GM23338 (cell line): ENCODE results near the gene RAB36. TPM values are rescaled to one million over a fixed set of nuclear protein-coding genes. Genes with fewer than 3 reads are reported as not detected.

Experiments
- ATAC-seq: fragments of 200-7000 bp; cut with Tn5 transposase; 3 replicates; pipeline ENCODE4 v1.9.1; 2020
- DNase-seq: peaks from one replicate; pipeline ENCODE4 v3.0.0-alpha.2; 2015; ENCODE audit warnings: low spot score
- H2AFZ ChIP-seq: fragments of 200-600 bp; sonication (generic); 2 replicates; pipeline ENCODE4 v1.8.0; 2016; ENCODE audit warnings: antibody characterized with exemption, mild to moderate bottlenecking, moderate library complexity
- H3F3A ChIP-seq: fragments of 200-600 bp; sonication (generic); replicated peaks from 2 replicates; pipeline ENCODE4 v1.8.0; 2017; ENCODE audit warnings: antibody characterized with exemption, mixed run types, low read depth
- H3K27ac ChIP-seq: fragments of 200-600 bp; sonication (generic); 2 replicates; pipeline ENCODE4 v1.6.1; 2016; ENCODE audit warnings: low read depth
- H3K27me3 ChIP-seq: fragments of 200-600 bp; sonication (generic); 2 replicates; pipeline ENCODE4 v1.8.0; 2016; ENCODE audit warnings: mild to moderate bottlenecking, mixed run types, moderate library complexity; ENCODE audit not compliant: insufficient read depth
- H3K36me3 ChIP-seq: fragments of 200-600 bp; sonication (generic); 2 replicates; pipeline ENCODE4 v1.8.0; 2016; ENCODE audit warnings: mild to moderate bottlenecking; ENCODE audit not compliant: insufficient read depth
- H3K4me1 ChIP-seq: fragments of 200-600 bp; sonication (generic); 2 replicates; pipeline ENCODE4 v1.8.0; 2016; ENCODE audit warnings: mild to moderate bottlenecking, moderate library complexity; ENCODE audit not compliant: insufficient read depth
- H3K4me2 ChIP-seq: fragments of 200-600 bp; sonication (generic); 2 replicates; pipeline ENCODE4 v1.7.1; 2017; ENCODE audit warnings: mixed run types
- H3K4me3 ChIP-seq: fragments of 200-600 bp; sonication (generic); 2 replicates; pipeline ENCODE4 v1.6.1; 2016; ENCODE audit warnings: mixed run types
- H3K79me2 ChIP-seq: fragments of 200-600 bp; sonication (generic); replicated peaks from 2 replicates; pipeline ENCODE4 v1.8.0; 2017; ENCODE audit warnings: mild to moderate bottlenecking; ENCODE audit not compliant: insufficient read depth
- H3K9me2 ChIP-seq: fragments of 200-600 bp; sonication (generic); 2 replicates; pipeline ENCODE4 v1.8.0; 2017; ENCODE audit not compliant: insufficient read depth
- H4K20me1 ChIP-seq: fragments of 200-600 bp; sonication (generic); replicated peaks from 2 replicates; pipeline ENCODE4 v1.8.0; 2017; ENCODE audit warnings: mild to moderate bottlenecking; ENCODE audit not compliant: insufficient read depth
- H3K27ac Mint-ChIP-seq: 2 replicates; pipeline ENCODE4 v1.8.0; 2020; ENCODE audit warnings: inconsistent platforms, mild to moderate bottlenecking, moderate library complexity, mixed read lengths
- H3K27me3 Mint-ChIP-seq: 3 replicates; pipeline ENCODE4 v1.8.0; 2022; ENCODE audit warnings: low read depth, mild to moderate bottlenecking, moderate library complexity, mixed read lengths, inconsistent platforms; ENCODE audit not compliant: insufficient read depth, poor library complexity
- H3K36me3 Mint-ChIP-seq: 3 replicates; pipeline ENCODE4 v1.8.0; 2021; ENCODE audit warnings: low read depth, mild to moderate bottlenecking, inconsistent platforms, moderate library complexity, mixed read lengths
- H3K4me1 Mint-ChIP-seq: 3 replicates; pipeline ENCODE4 v1.8.0; 2020; ENCODE audit warnings: mild to moderate bottlenecking, inconsistent platforms, mixed read lengths
- H3K4me3 Mint-ChIP-seq: 3 replicates; pipeline ENCODE4 v1.8.0; 2021; ENCODE audit warnings: moderate library complexity, mild to moderate bottlenecking, inconsistent platforms, mixed read lengths
- H3K9me3 Mint-ChIP-seq: 3 replicates; pipeline ENCODE4 v1.8.0; 2020; ENCODE audit warnings: moderate library complexity, mild to moderate bottlenecking, inconsistent platforms, mixed read lengths
- CREB1 ChIP-seq: fragments of 250-450 bp; sonication (Bioruptor Pico); IDR thresholded peaks from 2 replicates; pipeline ENCODE4 v1.5.0; 2020; ENCODE audit warnings: low read depth, mild to moderate bottlenecking, moderate library complexity
- EZH2 ChIP-seq: fragments of 200-600 bp; sonication (generic); IDR thresholded peaks from one replicate; pipeline ENCODE4 v1.8.0; 2017; ENCODE audit warnings: antibody characterized with exemption, mild to moderate bottlenecking, low read depth; ENCODE audit not compliant: unreplicated experiment
- EZH2phosphoT487 ChIP-seq: fragments of 200-600 bp; sonication (generic); IDR thresholded peaks from one replicate; pipeline ENCODE4 v1.8.1; 2018; ENCODE audit warnings: antibody characterized with exemption; ENCODE audit not compliant: unreplicated experiment
- NANOG ChIP-seq: IDR thresholded peaks from 2 replicates; pipeline ENCODE4 v1.6.1; 2016; ENCODE audit warnings: antibody characterized with exemption, borderline replicate concordance
- POLR2AphosphoS5 ChIP-seq: IDR thresholded peaks from 2 replicates; pipeline ENCODE4 v1.6.1; 2016; ENCODE audit warnings: antibody characterized with exemption, low read depth
- STAT1 ChIP-seq: IDR thresholded peaks from one replicate; pipeline ENCODE4 v1.6.1; 2016; ENCODE audit warnings: antibody characterized with exemption; ENCODE audit not compliant: unreplicated experiment
- ZNF114 ChIP-seq: fragments of 250-450 bp; sonication (Bioruptor Pico); IDR thresholded peaks from 2 replicates; pipeline ENCODE4 v1.5.0; 2020; ENCODE audit warnings: mild to moderate bottlenecking, moderate library complexity
- polyA plus RNA-seq: library from polyadenylated mRNA; unstranded; fragments of >200 nt; fragmentation: Nextera tagmentation; extraction: Ambion mirVana; gene quantifications from 2 replicates; pipeline ENCODE4 v1.2.1, GENCODE V29; 2016
- total RNA-seq: library from RNA; depleted of rRNA; stranded (reverse); fragments of >200 nt; shearing (Covaris generic); gene quantifications from 2 replicates; pipeline ENCODE4 v1.2.3, GENCODE V29; 2014
- TF ChIP-seq, protein P1 (sequence below): fragments of 250-450 bp; sonication (Bioruptor Pico); IDR thresholded peaks from 2 replicates; pipeline ENCODE4 v1.5.0; 2020; ENCODE audit warnings: mild to moderate bottlenecking, moderate library complexity
- TF ChIP-seq, protein P2 (sequence below), 2 experiments: fragments of 200-600 bp in 1 of 2; sonication (generic) in 1 of 2; conservative IDR thresholded peaks; 2 replicates each; pipeline versions ENCODE4 v1.5.1 to v1.6.1; 2016 to 2017; ENCODE audit warnings: antibody characterized with exemption in 2 of 2, low read depth in 2 of 2, mild to moderate bottlenecking in 2 of 2, moderate library complexity in 1 of 2

The RAB36 gene
- total and polyA plus RNA-seq, 2 experiments from 2014 or later: 0.58 to 1.2 TPM

GRCh38 chr22:23153994-23154393 lies 8.7 kb downstream of the RAB36 start (continued):
- TF ChIP-seq, protein P1, sequence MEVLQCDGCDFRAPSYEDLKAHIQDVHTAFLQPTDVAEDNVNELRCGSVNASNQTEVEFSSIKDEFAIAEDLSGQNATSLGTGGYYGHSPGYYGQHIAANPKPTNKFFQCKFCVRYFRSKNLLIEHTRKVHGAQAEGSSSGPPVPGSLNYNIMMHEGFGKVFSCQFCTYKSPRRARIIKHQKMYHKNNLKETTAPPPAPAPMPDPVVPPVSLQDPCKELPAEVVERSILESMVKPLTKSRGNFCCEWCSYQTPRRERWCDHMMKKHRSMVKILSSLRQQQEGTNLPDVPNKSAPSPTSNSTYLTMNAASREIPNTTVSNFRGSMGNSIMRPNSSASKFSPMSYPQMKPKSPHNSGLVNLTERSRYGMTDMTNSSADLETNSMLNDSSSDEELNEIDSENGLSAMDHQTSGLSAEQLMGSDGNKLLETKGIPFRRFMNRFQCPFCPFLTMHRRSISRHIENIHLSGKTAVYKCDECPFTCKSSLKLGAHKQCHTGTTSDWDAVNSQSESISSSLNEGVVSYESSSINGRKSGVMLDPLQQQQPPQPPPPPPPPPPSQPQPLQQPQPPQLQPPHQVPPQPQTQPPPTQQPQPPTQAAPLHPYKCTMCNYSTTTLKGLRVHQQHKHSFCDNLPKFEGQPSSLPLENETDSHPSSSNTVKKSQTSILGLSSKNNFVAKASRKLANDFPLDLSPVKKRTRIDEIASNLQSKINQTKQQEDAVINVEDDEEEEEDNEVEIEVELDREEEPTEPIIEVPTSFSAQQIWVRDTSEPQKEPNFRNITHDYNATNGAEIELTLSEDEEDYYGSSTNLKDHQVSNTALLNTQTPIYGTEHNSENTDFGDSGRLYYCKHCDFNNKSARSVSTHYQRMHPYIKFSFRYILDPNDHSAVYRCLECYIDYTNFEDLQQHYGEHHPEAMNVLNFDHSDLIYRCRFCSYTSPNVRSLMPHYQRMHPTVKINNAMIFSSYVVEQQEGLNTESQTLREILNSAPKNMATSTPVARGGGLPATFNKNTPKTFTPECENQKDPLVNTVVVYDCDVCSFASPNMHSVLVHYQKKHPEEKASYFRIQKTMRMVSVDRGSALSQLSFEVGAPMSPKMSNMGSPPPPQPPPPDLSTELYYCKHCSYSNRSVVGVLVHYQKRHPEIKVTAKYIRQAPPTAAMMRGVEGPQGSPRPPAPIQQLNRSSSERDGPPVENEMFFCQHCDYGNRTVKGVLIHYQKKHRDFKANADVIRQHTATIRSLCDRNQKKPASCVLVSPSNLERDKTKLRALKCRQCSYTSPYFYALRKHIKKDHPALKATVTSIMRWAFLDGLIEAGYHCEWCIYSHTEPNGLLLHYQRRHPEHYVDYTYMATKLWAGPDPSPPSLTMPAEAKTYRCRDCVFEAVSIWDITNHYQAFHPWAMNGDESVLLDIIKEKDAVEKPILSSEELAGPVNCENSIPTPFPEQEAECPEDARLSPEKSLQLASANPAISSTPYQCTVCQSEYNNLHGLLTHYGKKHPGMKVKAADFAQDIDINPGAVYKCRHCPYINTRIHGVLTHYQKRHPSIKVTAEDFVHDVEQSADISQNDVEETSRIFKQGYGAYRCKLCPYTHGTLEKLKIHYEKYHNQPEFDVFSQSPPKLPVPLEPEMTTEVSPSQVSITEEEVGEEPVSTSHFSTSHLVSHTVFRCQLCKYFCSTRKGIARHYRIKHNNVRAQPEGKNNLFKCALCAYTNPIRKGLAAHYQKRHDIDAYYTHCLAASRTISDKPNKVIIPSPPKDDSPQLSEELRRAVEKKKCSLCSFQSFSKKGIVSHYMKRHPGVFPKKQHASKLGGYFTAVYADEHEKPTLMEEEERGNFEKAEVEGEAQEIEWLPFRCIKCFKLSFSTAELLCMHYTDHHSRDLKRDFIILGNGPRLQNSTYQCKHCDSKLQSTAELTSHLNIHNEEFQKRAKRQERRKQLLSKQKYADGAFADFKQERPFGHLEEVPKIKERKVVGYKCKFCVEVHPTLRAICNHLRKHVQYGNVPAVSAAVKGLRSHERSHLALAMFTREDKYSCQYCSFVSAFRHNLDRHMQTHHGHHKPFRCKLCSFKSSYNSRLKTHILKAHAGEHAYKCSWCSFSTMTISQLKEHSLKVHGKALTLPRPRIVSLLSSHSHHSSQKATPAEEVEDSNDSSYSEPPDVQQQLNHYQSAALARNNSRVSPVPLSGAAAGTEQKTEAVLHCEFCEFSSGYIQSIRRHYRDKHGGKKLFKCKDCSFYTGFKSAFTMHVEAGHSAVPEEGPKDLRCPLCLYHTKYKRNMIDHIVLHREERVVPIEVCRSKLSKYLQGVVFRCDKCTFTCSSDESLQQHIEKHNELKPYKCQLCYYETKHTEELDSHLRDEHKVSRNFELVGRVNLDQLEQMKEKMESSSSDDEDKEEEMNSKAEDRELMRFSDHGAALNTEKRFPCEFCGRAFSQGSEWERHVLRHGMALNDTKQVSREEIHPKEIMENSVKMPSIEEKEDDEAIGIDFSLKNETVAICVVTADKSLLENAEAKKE (CRISPR knock-in tag): no peak
- TF ChIP-seq ZNF114 (CRISPR knock-in tag) (no peak), POLR2AphosphoS5 (no peak), STAT1 (no peak), EZH2 (no peak), NANOG (no peak), EZH2phosphoT487 (no peak), CREB1 (CRISPR knock-in tag) (no peak)

DNA sequence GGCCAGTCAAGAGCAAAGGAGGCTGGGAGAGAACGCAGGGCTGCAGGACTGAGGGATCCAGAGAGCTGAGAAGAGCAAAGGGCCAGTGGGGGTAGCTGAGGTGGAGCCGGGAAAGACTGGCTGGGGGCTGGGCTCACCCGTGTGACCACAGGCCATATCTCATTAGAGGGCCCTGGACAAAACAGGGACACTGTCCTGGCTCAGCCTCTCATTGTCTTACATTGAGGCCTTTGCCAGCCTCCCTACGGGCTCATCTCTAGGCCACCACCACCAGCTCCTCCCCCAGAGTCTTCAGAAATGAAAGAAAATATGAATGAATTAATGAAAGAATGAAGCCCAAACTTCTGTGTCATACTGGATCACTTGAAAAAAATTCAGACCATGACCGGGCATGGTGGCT lies 9.2 kb downstream of the RAB36 start:
- Histone ChIP-seq H3K27me3 (no peaks in the 10 kb centered on the region), H3K27ac (no peak overlapping the region), H3F3A (no peaks in the 10 kb centered on the region), H3K36me3 (no peaks in the 10 kb centered on the region), H3K79me2 (no peaks in the 10 kb centered on the region), H3K9me2 (no peaks in the 10 kb centered on the region), H2AFZ (no peak overlapping the region), H3K4me2 (no peak overlapping the region), H3K4me3 (no peak overlapping the region), H3K4me1 (peaks cover 8% of the 10 kb centered on the region), H4K20me1 (no peaks in the 10 kb centered on the region)
- Mint-ChIP-seq H3K9me3 (no peaks in the 10 kb centered on the region; the same call in 2 of the 3 replicates), H3K27me3 (peaks cover 26% of the 10 kb centered on the region), H3K4me1 (peaks cover 42% of the 10 kb centered on the region), H3K27ac (no peak overlapping the region), H3K36me3 (no peaks in the 10 kb centered on the region), H3K4me3 (no peak overlapping the region)
- no peak for ATAC-seq
- no peak for DNase-seq
- TF ChIP-seq, protein P2, sequence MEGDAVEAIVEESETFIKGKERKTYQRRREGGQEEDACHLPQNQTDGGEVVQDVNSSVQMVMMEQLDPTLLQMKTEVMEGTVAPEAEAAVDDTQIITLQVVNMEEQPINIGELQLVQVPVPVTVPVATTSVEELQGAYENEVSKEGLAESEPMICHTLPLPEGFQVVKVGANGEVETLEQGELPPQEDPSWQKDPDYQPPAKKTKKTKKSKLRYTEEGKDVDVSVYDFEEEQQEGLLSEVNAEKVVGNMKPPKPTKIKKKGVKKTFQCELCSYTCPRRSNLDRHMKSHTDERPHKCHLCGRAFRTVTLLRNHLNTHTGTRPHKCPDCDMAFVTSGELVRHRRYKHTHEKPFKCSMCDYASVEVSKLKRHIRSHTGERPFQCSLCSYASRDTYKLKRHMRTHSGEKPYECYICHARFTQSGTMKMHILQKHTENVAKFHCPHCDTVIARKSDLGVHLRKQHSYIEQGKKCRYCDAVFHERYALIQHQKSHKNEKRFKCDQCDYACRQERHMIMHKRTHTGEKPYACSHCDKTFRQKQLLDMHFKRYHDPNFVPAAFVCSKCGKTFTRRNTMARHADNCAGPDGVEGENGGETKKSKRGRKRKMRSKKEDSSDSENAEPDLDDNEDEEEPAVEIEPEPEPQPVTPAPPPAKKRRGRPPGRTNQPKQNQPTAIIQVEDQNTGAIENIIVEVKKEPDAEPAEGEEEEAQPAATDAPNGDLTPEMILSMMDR (conservative IDR thresholded peaks at IDR 0.05; ENCODE audit: low read depth in 2 of 2): no peak
- TF ChIP-seq ZNF114 (CRISPR knock-in tag) (no peak), EZH2phosphoT487 (no peak)
